ENCODE measurements around the gene ARSG. TPM values are rescaled to one million over a fixed set of nuclear protein-coding genes. Genes with fewer than 3 reads are reported as not detected.
A peak's percentile ranks its signal among the peaks of the same experiment; 100 is the strongest.

Gene ARSG
- total and polyA plus RNA-seq, 10 of the 15 experiments (the other 5 are each of a cell fraction or from before 2014, with no cell fraction given) = 2.9 to 13.5 (median 7.6) TPM

DNA sequence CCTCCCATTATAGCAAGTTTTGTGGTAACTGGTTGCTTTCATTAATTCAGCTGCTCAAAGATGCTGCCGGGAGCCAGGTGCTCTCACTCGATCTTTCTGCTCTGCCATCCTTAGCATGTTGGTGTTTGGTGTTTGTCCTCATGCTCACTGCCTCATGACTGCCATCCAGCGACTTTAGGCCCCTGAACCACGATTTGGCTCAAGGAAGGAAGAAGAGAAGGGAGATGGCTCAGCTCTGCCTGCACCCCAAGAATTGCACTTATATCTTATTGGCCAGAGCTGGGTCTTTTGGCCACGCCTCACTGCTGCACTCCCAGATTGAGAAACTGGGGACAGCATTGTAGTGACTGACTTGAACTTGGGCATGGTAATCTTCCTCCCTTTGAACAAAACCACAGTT is 52.7 kb downstream of the ARSG start:
- no peak for FAIRE-seq
- peaks cover 11% of the 10 kb centered on the region for H3K4me1 ChIP-seq (ENCODE audit: control insufficient read depth, insufficient read depth, low read length)
- H3K27me3 ChIP-seq (replicated peaks in 1 of 2; ENCODE audit: control insufficient read depth in 2 of 2, insufficient read depth in 2 of 2, low read length in 1 of 2) = no peaks in the 10 kb centered on the region
- intact Hi-C loops (cut with micrococcal nuclease; ENCODE audit: unreplicated experiment) (no loop called here), in situ Hi-C loops (cut with MboI) (no loop called here)
- ChIA-PET SMC1A (ENCODE audit: uncharacterized antibody, unreplicated experiment) (no interaction called here), RAD21 (ENCODE audit: unreplicated experiment) (no interaction called here), CTCF (no interaction called here), POLR2A (no interaction called here)
- H3K79me2 ChIP-seq (ENCODE audit: control insufficient read depth, insufficient read depth, low read length) = no peaks in the 10 kb centered on the region
- BruUV-seq (replicated peaks) = no TSS peak
- WGBS (ENCODE audit: insufficient coverage, insufficient replicate concordance, low lambda C conversion rate, missing lambda C conversion rate) = 69% methylated on average over 5 of the region's 5 CpGs
- no peak overlapping the region for H3K4me3 ChIP-seq
- no peak overlapping the region for H3K9ac ChIP-seq (ENCODE audit: control insufficient read depth, insufficient read depth, low read length)
- no peak overlapping the region for H3K4me2 ChIP-seq (ENCODE audit: control insufficient read depth, insufficient read depth)
- H3K36me3 ChIP-seq (ENCODE audit: control insufficient read depth in 2 of 2, insufficient read depth in 2 of 2, low read length in 1 of 2) = peaks cover 0 to 1% of the 10 kb centered on the region in 2 experiments; a peak in 2 of 4 replicates
- DNase-seq (ENCODE audit: low read depth, low spot score) = no peak
- H4K20me1 ChIP-seq (ENCODE audit: control insufficient read depth, insufficient read depth) = no peaks in the 10 kb centered on the region
- no peak overlapping the region for H3K27ac ChIP-seq (ENCODE audit: control insufficient read depth, insufficient read depth)
- TF ChIP-seq NR2C2 (IDR thresholded peaks at IDR 0.05; ENCODE audit: borderline replicate concordance, control insufficient read depth, insufficient read length, low read depth) (no peak), SREBF1 (IDR thresholded peaks at IDR 0.05; ENCODE audit: low read length) (no peak), ATF7 (IDR thresholded peaks at IDR 0.05; ENCODE audit: low read depth) (no peak), NRF1 (conservative IDR thresholded peaks at IDR 0.05; ENCODE audit: low read depth, low read length) (no peak)
- TF ChIP-seq, protein P1, sequence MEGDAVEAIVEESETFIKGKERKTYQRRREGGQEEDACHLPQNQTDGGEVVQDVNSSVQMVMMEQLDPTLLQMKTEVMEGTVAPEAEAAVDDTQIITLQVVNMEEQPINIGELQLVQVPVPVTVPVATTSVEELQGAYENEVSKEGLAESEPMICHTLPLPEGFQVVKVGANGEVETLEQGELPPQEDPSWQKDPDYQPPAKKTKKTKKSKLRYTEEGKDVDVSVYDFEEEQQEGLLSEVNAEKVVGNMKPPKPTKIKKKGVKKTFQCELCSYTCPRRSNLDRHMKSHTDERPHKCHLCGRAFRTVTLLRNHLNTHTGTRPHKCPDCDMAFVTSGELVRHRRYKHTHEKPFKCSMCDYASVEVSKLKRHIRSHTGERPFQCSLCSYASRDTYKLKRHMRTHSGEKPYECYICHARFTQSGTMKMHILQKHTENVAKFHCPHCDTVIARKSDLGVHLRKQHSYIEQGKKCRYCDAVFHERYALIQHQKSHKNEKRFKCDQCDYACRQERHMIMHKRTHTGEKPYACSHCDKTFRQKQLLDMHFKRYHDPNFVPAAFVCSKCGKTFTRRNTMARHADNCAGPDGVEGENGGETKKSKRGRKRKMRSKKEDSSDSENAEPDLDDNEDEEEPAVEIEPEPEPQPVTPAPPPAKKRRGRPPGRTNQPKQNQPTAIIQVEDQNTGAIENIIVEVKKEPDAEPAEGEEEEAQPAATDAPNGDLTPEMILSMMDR (IDR thresholded peaks at IDR 0.05 in 2 of 3, conservative IDR thresholded peaks at IDR 0.05 in 1 of 3; ENCODE audit: control insufficient read depth in 2 of 3, extremely low read depth in 1 of 3, insufficient read depth in 1 of 3, low read depth in 3 of 3, low read length in 3 of 3) = peak in 1 of 3 experiments; percentile 3; a peak in 1 of 6 replicates
- TF ChIP-seq, protein P2, sequence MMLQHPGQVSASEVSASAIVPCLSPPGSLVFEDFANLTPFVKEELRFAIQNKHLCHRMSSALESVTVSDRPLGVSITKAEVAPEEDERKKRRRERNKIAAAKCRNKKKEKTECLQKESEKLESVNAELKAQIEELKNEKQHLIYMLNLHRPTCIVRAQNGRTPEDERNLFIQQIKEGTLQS (IDR thresholded peaks at IDR 0.05; ENCODE audit: borderline replicate concordance, extremely low read depth, low read depth, low read length) = no peak
- no peak for ATAC-seq
- no peak overlapping the region for H2AFZ ChIP-seq (ENCODE audit: control insufficient read depth, low read depth, low read length)
- no peaks in the 10 kb centered on the region; the same call in 2 of the 3 replicates for H3K9me3 ChIP-seq (replicated peaks; ENCODE audit: control insufficient read depth, insufficient read depth, low read length)
